Tibial nerve (tissue), 4 donors: ENCODE measurements around the gene ENTPD1.

Experiments used
- EP300 ChIP-seq, 2 donors: sonication (generic); formaldehyde crosslinking; IDR thresholded peaks; one replicate each; pipeline ENCODE4 v1.6.1; 2017; ENCODE audit warnings: antibody characterized with exemption in 2 of 2, mild to moderate bottlenecking in 1 of 2
- TF ChIP-seq, protein P1 (sequence below), 5 experiments: fragments of 200-600 bp in 3 of 5; fragments of 450-650 bp in 2 of 5; sonication (generic) in 3 of 5; IDR thresholded peaks; one replicate each; pipeline ENCODE4 v1.5.1; 2016 to 2019; ENCODE audit warnings: antibody characterized with exemption in 5 of 5, mild to moderate bottlenecking in 3 of 5, moderate library complexity in 2 of 5

- TF ChIP-seq, protein P1, sequence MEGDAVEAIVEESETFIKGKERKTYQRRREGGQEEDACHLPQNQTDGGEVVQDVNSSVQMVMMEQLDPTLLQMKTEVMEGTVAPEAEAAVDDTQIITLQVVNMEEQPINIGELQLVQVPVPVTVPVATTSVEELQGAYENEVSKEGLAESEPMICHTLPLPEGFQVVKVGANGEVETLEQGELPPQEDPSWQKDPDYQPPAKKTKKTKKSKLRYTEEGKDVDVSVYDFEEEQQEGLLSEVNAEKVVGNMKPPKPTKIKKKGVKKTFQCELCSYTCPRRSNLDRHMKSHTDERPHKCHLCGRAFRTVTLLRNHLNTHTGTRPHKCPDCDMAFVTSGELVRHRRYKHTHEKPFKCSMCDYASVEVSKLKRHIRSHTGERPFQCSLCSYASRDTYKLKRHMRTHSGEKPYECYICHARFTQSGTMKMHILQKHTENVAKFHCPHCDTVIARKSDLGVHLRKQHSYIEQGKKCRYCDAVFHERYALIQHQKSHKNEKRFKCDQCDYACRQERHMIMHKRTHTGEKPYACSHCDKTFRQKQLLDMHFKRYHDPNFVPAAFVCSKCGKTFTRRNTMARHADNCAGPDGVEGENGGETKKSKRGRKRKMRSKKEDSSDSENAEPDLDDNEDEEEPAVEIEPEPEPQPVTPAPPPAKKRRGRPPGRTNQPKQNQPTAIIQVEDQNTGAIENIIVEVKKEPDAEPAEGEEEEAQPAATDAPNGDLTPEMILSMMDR (IDR thresholded peaks at IDR 0.05), result no peak
- TF ChIP-seq EP300 (IDR thresholded peaks at IDR 0.05), result no peak
These were observed 125.4 kb downstream of the ENTPD1 start for GRCh38 chr10:95881316-95881715.
